ENCODE measurements around the gene THADA.
"Not testable (repeated sequence)": the region's sequence is repeated elsewhere in the genome, so short reads cannot be mapped to it uniquely, and the experiment has no call there.

The THADA gene

DNA sequence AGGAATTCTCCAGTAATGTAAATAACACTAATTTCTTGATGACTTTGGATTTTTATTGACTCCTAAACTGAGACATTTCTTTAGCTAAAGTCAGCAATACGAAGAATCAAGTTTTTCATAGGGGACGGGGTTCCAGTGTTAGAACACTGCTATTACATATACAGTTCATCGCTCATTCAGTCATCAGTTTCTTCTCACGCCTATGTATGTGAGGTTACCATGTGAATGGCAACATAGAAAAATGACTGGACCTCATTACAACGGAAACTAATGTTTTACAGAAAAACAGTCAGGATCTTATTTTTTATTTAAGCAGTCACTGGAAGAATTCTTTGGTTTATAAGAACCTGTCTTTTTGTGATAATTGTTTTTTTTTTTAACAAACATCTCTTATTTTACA lies 56.4 kb downstream of the THADA start:
- Histone ChIP-seq H3K9me3 (ENCODE audit: insufficient read depth, low read length) (no peaks in the 10 kb centered on the region), H3K4me1 (ENCODE audit: insufficient read depth, insufficient read length) (no peaks in the 10 kb centered on the region), H3K36me3 (ENCODE audit: insufficient read depth, insufficient read length, low read length) (peaks cover 38% of the 10 kb centered on the region), H3K4me3 (ENCODE audit: insufficient read length, low read depth) (no peak overlapping the region), H3K27me3 (ENCODE audit: insufficient read depth, insufficient read length) (no peaks in the 10 kb centered on the region), H3K9ac (ENCODE audit: insufficient read length, low read depth) (no peak overlapping the region)
- no peak for DNase-seq (ENCODE audit: low read depth, low spot score)
- TF ChIP-seq ZNF274 (IDR thresholded peaks at IDR 0.05; ENCODE audit: low read depth, low read length) (no peak), SUZ12 (IDR thresholded peaks at IDR 0.05; ENCODE audit: extremely low read depth, insufficient read depth, insufficient read length) (no peak)

DNA sequence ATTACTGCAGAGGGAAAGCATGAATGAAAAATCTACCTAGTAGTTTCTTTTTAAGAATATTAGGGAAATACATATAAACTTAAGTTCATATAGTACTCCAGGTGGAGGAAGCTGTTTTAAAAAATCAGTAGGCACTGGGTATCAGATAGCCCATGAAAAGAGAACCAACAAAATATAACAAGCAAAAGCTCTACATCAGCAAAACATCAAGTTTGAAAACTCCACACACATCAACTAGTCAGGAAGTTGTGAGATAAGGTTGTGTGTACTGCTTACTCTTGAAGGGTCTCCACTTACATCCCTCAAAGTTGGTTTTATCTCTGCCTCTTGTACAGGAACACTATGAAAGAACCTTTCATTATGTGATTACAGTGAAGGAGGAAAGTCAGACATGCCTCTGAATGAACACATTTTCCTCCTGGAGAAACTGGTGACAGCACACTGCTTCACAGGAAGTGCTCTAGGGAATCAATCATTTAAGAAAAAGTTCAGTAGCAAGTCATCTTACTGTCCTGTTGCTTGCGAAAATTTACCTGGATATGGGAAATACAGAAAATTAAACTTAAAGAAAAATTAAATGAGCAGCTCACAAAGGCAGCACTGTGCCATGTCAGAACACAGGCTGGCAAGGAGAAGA lies 57.7 kb downstream of the THADA start:
- no peaks in the 10 kb centered on the region for H3K27me3 ChIP-seq (ENCODE audit: insufficient read depth, insufficient read length)
- H3K4me3 ChIP-seq (ENCODE audit: insufficient read length, low read depth): no peak overlapping the region
- no peak for TF ChIP-seq YY1 (IDR thresholded peaks at IDR 0.05; ENCODE audit: insufficient read depth, insufficient read length)
- no peak for TF ChIP-seq ZNF274 (IDR thresholded peaks at IDR 0.05; ENCODE audit: low read depth, low read length)
- no peak for TF ChIP-seq SUZ12 (IDR thresholded peaks at IDR 0.05; ENCODE audit: extremely low read depth, insufficient read depth, insufficient read length)
- no peak for DNase-seq (ENCODE audit: low read depth, low spot score)
- no peaks in the 10 kb centered on the region for H3K4me1 ChIP-seq (ENCODE audit: insufficient read depth, insufficient read length)
- H3K36me3 ChIP-seq (ENCODE audit: insufficient read depth, insufficient read length, low read length): peaks cover 39% of the 10 kb centered on the region
- no peaks in the 10 kb centered on the region for H3K9me3 ChIP-seq (ENCODE audit: insufficient read depth, low read length)
- H3K9ac ChIP-seq (ENCODE audit: insufficient read length, low read depth): no peak overlapping the region

DNA sequence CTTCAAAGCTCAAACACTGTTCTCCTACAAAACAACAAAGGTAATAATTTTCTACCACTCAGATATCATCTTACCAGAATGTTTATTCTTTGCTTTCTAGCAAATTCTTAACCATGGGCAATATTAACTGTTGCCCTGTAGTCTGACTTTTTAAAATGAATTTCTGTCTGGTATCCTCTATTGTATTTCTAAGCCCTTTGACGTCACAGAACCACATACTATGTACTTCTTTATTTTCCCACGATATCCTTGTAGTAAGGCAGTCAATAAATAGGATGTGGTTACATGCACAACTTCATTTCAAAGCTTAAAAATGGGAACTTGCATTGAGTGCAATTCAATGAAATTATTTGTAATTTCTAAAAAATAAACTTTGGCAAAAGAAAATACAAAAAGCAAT lies 58.7 kb downstream of the THADA start:
- no peak for DNase-seq (ENCODE audit: low read depth, low spot score)
- Histone ChIP-seq H3K36me3 (ENCODE audit: insufficient read depth, insufficient read length, low read length) (peaks cover 39% of the 10 kb centered on the region), H3K4me3 (ENCODE audit: insufficient read length, low read depth) (no peak overlapping the region), H3K9ac (ENCODE audit: insufficient read length, low read depth) (no peak overlapping the region), H3K4me1 (ENCODE audit: insufficient read depth, insufficient read length) (no peaks in the 10 kb centered on the region), H3K9me3 (ENCODE audit: insufficient read depth, low read length) (no peaks in the 10 kb centered on the region), H3K27me3 (ENCODE audit: insufficient read depth, insufficient read length) (no peaks in the 10 kb centered on the region)
- TF ChIP-seq ZNF274 (IDR thresholded peaks at IDR 0.05; ENCODE audit: low read depth, low read length) (no peak), SUZ12 (IDR thresholded peaks at IDR 0.05; ENCODE audit: extremely low read depth, insufficient read depth, insufficient read length) (no peak), YY1 (IDR thresholded peaks at IDR 0.05; ENCODE audit: insufficient read depth, insufficient read length) (no peak)

- TF ChIP-seq SUZ12 (IDR thresholded peaks at IDR 0.05; ENCODE audit: extremely low read depth, insufficient read depth, insufficient read length) (no peak), ZNF274 (IDR thresholded peaks at IDR 0.05; ENCODE audit: low read depth, low read length) (no peak), YY1 (IDR thresholded peaks at IDR 0.05; ENCODE audit: insufficient read depth, insufficient read length) (no peak)
- no peak overlapping the region for H3K9ac ChIP-seq (ENCODE audit: insufficient read length, low read depth)
- no peak overlapping the region for H3K4me3 ChIP-seq (ENCODE audit: insufficient read length, low read depth)
- DNase-seq (ENCODE audit: low read depth, low spot score): no peak
- H3K4me1 ChIP-seq (ENCODE audit: insufficient read depth, insufficient read length): no peaks in the 10 kb centered on the region
- H3K27me3 ChIP-seq (ENCODE audit: insufficient read depth, insufficient read length): no peaks in the 10 kb centered on the region
- H3K36me3 ChIP-seq (ENCODE audit: insufficient read depth, insufficient read length, low read length): peaks cover 24% of the 10 kb centered on the region
- 0 out of 2 replicates have a peak, but pooled peaks cover 7% of the 10 kb centered on the region for H3K9me3 ChIP-seq (ENCODE audit: insufficient read depth, low read length)
These were observed 61.3 kb downstream of the THADA start for GRCh38 chr2:43534569-43534968.

DNA sequence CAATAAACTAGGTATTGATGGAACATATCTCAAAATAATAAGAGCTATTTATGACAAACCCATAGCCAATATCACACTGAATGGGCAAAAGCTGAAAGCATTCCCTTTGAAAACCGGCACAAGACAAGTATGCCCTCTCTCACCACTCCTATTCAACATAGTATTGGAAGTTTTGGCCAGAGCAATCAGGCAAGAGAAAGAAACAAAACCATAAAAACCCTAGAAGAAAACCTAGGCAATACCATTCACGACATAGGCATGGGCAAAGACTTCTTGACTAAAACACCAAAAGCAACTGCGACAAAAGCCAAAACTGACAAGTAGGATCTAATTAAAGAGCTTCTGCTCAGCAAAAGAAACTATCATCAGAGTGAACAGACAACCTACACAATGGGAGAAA lies 63.3 kb downstream of the THADA start:
- peaks cover 16% of the 10 kb centered on the region for H3K36me3 ChIP-seq (ENCODE audit: insufficient read depth, insufficient read length, low read length)
- H3K4me3 ChIP-seq (ENCODE audit: insufficient read length, low read depth); H3K9me3 ChIP-seq (ENCODE audit: insufficient read depth, low read length); DNase-seq (ENCODE audit: low read depth, low spot score); H3K4me1 ChIP-seq (ENCODE audit: insufficient read depth, insufficient read length); H3K27me3 ChIP-seq (ENCODE audit: insufficient read depth, insufficient read length); H3K9ac ChIP-seq (ENCODE audit: insufficient read length, low read depth): not testable (repeated sequence)

GRCh38 chr2:43531251-43531650 lies 64.6 kb downstream of the THADA start:
- no peak for DNase-seq (ENCODE audit: low read depth, low spot score)
- Histone ChIP-seq H3K27me3 (ENCODE audit: insufficient read depth, insufficient read length) (no peaks in the 10 kb centered on the region), H3K36me3 (ENCODE audit: insufficient read depth, insufficient read length, low read length) (peaks cover 12% of the 10 kb centered on the region), H3K4me3 (ENCODE audit: insufficient read length, low read depth) (no peak overlapping the region), H3K9ac (ENCODE audit: insufficient read length, low read depth) (no peak overlapping the region), H3K4me1 (ENCODE audit: insufficient read depth, insufficient read length) (no peaks in the 10 kb centered on the region), H3K9me3 (ENCODE audit: insufficient read depth, low read length) (peaks cover 7% of the 10 kb centered on the region; the same call in 1 of the 2 replicates)
- no peak for TF ChIP-seq SUZ12 (IDR thresholded peaks at IDR 0.05; ENCODE audit: extremely low read depth, insufficient read depth, insufficient read length)
- no peak for TF ChIP-seq ZNF274 (IDR thresholded peaks at IDR 0.05; ENCODE audit: low read depth, low read length)
- TF ChIP-seq YY1 (IDR thresholded peaks at IDR 0.05; ENCODE audit: insufficient read depth, insufficient read length): no peak

- TF ChIP-seq YY1 (IDR thresholded peaks at IDR 0.05; ENCODE audit: insufficient read depth, insufficient read length) (no peak), SUZ12 (IDR thresholded peaks at IDR 0.05; ENCODE audit: extremely low read depth, insufficient read depth, insufficient read length) (no peak), ZNF274 (IDR thresholded peaks at IDR 0.05; ENCODE audit: low read depth, low read length) (no peak)
- no peaks in the 10 kb centered on the region for H3K4me1 ChIP-seq (ENCODE audit: insufficient read depth, insufficient read length)
These were observed 68.8 kb downstream of the THADA start for GRCh38 chr2:43526994-43527393.

More at GRCh38 chr2:43526994-43527393, 68.8 kb downstream of the THADA start:
- H3K9ac ChIP-seq (ENCODE audit: insufficient read length, low read depth): no peak overlapping the region
- H3K36me3 ChIP-seq (ENCODE audit: insufficient read depth, insufficient read length, low read length): peaks cover 11% of the 10 kb centered on the region
- DNase-seq (ENCODE audit: low read depth, low spot score): no peak
- H3K27me3 ChIP-seq (ENCODE audit: insufficient read depth, insufficient read length): no peaks in the 10 kb centered on the region
- no peak overlapping the region for H3K4me3 ChIP-seq (ENCODE audit: insufficient read length, low read depth)
- peaks cover 7% of the 10 kb centered on the region; the same call in 1 of the 2 replicates for H3K9me3 ChIP-seq (ENCODE audit: insufficient read depth, low read length)

All from NT2/D1 (cell line).